Duodenal mucosa (tissue), 2 donors: ENCODE measurements around the gene KLK13.

Experiments used
- H3K27ac ChIP-seq: one replicate; pipeline ENCODE4 v1.7.0; 2013; ENCODE audit warnings: low read depth, low read length
- H3K27me3 ChIP-seq, 2 donors: one replicate each; pipeline ENCODE4 v1.7.0; 2013; ENCODE audit warnings: low read length in 2 of 2, control low read depth in 1 of 2; ENCODE audit not compliant: insufficient read depth in 2 of 2, control insufficient read depth in 1 of 2
- H3K36me3 ChIP-seq, 2 donors: one replicate each; pipeline ENCODE4 v1.7.0; 2013; ENCODE audit warnings: low read length in 2 of 2, control low read depth in 1 of 2; ENCODE audit not compliant: insufficient read depth in 2 of 2, control insufficient read depth in 1 of 2
- H3K4me1 ChIP-seq, 2 donors: one replicate each; pipeline ENCODE4 v1.7.0; 2013; ENCODE audit warnings: low read length in 2 of 2, control low read depth in 1 of 2; ENCODE audit not compliant: insufficient read depth in 2 of 2, control insufficient read depth in 1 of 2
- H3K4me3 ChIP-seq, 2 donors: one replicate each; pipeline ENCODE4 v1.7.0; 2013; ENCODE audit warnings: low read length in 2 of 2, low read depth in 1 of 2
- H3K9ac ChIP-seq, 2 donors: one replicate each; pipeline ENCODE4 v1.7.0; 2013; ENCODE audit warnings: low read length in 2 of 2, low read depth in 1 of 2
- H3K9me3 ChIP-seq, 2 donors: one replicate each; pipeline ENCODE4 v1.7.0; 2013; ENCODE audit warnings: low read length in 2 of 2, control low read depth in 1 of 2; ENCODE audit not compliant: control insufficient read depth in 1 of 2

The KLK13 gene

DNA sequence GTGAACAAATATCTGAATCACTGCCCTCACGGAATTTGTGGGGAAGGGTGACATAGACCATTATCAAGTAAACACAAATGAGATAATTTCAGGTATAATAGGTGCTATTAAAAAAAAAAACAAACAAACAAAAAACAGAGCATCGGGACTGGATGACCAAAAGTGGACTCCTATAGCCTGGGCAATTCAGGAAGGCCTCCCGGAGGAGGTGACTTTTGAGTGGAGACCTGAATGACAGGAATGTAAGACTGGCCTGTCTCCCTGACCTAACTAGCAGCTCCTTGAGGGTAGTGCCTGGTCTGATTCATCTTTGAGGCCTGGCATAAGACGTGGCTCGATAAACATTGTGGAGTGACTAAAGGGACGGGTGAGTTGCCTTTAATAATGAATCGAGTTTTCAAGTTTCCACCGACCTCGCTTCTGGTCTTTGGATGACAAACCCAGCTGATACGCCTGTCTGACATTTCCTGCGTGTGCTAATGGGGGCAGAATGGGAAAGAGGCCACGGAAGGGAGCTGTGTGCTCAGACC lies 52.2 kb downstream of the KLK13 start:
- Histone ChIP-seq H3K4me1 (no peaks in the 10 kb centered on the region), H3K9me3 (no peaks in the 10 kb centered on the region), H3K27me3 (peaks cover 8 to 20% of the 10 kb centered on the region in 2 donors), H3K4me3 (no peak overlapping the region), H3K36me3 (no peaks in the 10 kb centered on the region), H3K27ac (no peak overlapping the region), H3K9ac (no peak overlapping the region)

DNA sequence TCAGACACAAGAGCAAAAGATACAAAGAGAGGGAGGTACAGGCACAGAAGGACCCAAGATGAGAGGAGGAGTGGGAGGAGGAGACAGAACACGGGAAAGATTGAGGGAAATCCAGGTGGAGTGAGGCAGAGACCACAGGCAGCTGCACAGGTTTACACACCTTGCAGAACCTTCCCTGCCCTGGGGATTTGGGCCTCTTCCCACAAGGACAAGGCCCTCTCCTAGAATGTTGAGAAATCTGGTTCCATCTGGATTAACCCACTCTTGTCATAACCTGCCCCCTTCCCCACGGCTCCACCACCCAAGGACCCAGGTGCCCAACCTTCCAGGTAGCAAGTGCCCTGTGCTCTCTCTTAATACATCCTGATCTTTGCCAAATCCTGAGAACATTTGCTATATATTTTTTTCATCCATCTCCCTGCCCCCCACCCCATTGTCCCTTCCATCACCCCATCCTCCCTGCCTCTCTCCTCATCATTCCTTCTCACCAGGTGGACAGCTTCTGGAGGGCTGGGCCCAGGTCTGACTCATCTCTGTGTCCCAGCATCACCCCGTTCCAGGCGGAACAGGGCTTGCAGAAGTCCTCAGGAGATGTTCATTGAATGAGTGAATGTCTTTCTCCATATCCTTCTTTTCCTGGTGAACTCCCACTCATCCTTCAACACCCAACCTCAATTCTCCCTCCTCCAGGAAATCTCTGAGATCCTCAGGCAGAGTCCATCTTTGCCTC lies 54.7 kb downstream of the KLK13 start:
- no peaks in the 10 kb centered on the region for H3K36me3 ChIP-seq
- no peaks in the 10 kb centered on the region for H3K4me1 ChIP-seq
- no peak overlapping the region for H3K27ac ChIP-seq
- no peak overlapping the region for H3K4me3 ChIP-seq
- H3K27me3 ChIP-seq: peaks cover 0 to 4% of the 10 kb centered on the region in 2 donors
- H3K9ac ChIP-seq: no peak overlapping the region
- H3K9me3 ChIP-seq: no peaks in the 10 kb centered on the region

DNA sequence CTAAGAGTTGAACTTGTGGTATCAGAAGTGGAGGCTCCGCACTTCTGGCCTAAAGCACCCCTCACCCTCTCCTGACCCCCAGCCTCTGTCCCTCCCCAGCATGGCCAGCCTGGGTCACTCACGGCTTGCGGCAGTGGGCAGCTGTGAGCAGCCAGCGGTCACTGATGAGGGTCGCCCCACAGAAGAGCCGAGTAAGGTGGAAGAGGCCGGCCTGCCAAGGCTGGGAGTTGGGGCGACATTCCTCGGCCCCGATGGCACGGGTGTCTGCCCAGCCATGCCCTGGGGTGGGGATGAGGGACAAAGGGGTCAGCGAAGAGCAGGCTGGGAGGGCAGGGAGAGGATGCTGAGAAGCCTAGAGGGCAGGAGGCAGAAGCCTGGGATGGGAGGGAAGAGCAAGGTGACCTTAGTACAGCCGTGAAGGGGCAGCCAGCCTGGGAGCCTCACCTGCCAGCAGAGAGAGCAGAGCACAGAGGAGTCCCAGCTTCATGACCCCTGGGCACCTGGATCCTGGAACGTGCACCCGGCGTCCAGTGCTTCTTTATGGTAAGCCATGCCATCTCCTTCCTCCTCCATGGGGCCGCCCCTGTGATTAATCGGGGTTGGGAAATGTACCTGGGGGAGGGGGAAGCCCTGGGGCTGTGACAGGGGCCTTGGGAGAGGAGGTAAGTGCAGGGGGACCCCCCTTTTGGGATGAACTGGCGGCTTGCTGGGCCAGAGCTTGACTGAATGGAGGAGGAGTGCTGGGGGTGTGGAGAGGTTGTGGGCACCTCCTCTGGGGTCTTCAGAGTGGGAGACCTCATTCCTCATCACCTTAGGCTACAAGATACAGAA lies 55.6 kb downstream of the KLK13 start:
- Histone ChIP-seq H3K27me3 (no peaks in the 10 kb centered on the region), H3K27ac (no peak overlapping the region)

DNA sequence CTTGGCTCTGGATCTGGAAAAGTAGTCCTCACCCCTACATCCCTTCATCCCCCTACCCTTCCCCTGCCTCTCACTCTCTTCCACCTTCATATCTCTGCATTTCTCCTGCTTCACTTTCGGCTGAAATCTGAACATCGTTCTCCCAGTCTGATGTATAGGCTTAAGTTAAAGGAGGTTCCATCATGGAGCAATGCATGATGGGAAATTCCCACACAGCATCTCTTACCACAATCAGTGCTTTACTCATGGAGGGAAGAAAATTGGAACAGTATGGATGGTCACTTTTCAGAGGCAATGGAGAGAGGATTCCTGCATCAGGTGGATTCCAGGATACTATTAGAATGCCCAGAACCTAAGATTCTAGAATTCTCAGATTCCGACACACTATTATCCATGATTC lies 57.4 kb downstream of the KLK13 start:
- no peaks in the 10 kb centered on the region for H3K36me3 ChIP-seq
- no peaks in the 10 kb centered on the region for H3K4me1 ChIP-seq
- no peaks in the 10 kb centered on the region for H3K9me3 ChIP-seq
- no peak overlapping the region for H3K27ac ChIP-seq
- H3K9ac ChIP-seq: no peak overlapping the region
- H3K4me3 ChIP-seq: no peak overlapping the region
- H3K27me3 ChIP-seq: no peaks in the 10 kb centered on the region

More for the DNA sequence above, 55.6 kb downstream of the KLK13 start:
- no peaks in the 10 kb centered on the region for H3K4me1 ChIP-seq
- no peak overlapping the region for H3K4me3 ChIP-seq
- H3K36me3 ChIP-seq: no peaks in the 10 kb centered on the region
- H3K9ac ChIP-seq: no peak overlapping the region
- no peaks in the 10 kb centered on the region for H3K9me3 ChIP-seq

DNA sequence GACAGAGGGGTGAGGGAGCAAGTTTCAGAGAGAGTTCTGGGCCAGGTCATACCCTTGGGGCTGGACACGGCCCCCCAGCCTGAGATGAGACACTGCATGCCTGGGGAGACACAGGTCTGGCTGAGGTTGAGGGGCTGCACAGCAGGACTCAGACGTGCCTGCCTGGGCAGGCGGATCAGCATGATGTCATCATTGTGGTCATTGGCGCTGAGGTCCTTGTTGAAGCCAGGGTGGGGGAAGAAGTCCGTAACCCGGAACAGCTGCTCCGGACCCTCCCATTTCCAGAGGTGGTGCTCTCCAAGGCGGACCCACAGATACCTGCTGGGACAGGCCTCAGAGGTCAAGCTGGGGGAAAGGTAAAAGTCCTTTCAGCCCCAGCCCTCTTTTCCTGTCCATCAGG lies 58.5 kb downstream of the KLK13 start:
- H3K4me1 ChIP-seq: no peaks in the 10 kb centered on the region
- H3K36me3 ChIP-seq: no peaks in the 10 kb centered on the region
- no peak overlapping the region for H3K4me3 ChIP-seq
- H3K9me3 ChIP-seq: no peaks in the 10 kb centered on the region
- no peaks in the 10 kb centered on the region for H3K27me3 ChIP-seq
- no peak overlapping the region for H3K9ac ChIP-seq
- no peak overlapping the region for H3K27ac ChIP-seq
